K562 (cell line): Measurements from ENCODE around the gene OLFML2B. TPM values are rescaled to one million over a fixed set of nuclear protein-coding genes. Genes with fewer than 3 reads are reported as not detected.

Experiments
- ATAC-seq: fragments of 200-7000 bp; cut with Tn5 transposase; 3 replicates; pipeline ENCODE4 v1.9.1; 2020; ENCODE audit warnings: moderate library complexity
- BruUV-seq: library from RNA; stranded (reverse); fragments of 400-500 nt; replicated peaks from 2 replicates; lab custom pipeline; 2021; lab: Mats Ljungman, UMichigan
- CTCF ChIA-PET: fragments of 300-600 bp; formaldehyde crosslinking; extraction: SDS; loops from one replicate; lab custom pipeline; 2021; ENCODE audit warnings: low intra/inter-chr PET ratio; lab: Yijun Ruan, JAX
- POLR2A ChIA-PET: fragments of 300-600, 350-650 bp; sonication (Branson Sonifier 250); formaldehyde crosslinking; extraction: SDS; loops from one replicate; lab custom pipeline; 2021; ENCODE audit warnings: antibody characterized with exemption, inconsistent platforms; lab: Yijun Ruan, JAX
- DNase-seq, 4 experiments: peaks; one replicate each; pipeline versions ENCODE4 v3.0.0 to v3.0.0-alpha.2; 2011 to 2018; ENCODE audit warnings: low spot score in 3 of 4, mixed read lengths in 3 of 4; ENCODE audit errors: extremely low read depth in 1 of 4
- FAIRE-seq: peaks from 2 replicates; lab custom pipeline; 2011; peaks lifted over from hg19 to GRCh38; lab: Jason Lieb, UNC
- H2AFZ ChIP-seq: 2 replicates; pipeline ENCODE4 v1.6.0; 2011; ENCODE audit warnings: low read depth, low read length, control low read depth, inconsistent platforms
- H3K27ac ChIP-seq: fragments of 200-600 bp; 3 replicates; pipeline ENCODE4 v1.8.0; 2011; ENCODE audit warnings: low read depth, mild to moderate bottlenecking, control low read depth, inconsistent platforms, low read length, moderate library complexity, mixed read lengths; ENCODE audit errors: extremely low read depth
- H3K27me3 ChIP-seq, 2 experiments: fragments of 300-600 bp in 1 of 2; 2 replicates in 1 of 2; 3 replicates in 1 of 2; pipeline versions ENCODE4 v1.6.0 to v1.8.0; 2011; ENCODE audit warnings: inconsistent platforms in 2 of 2, low read length in 2 of 2, mild to moderate bottlenecking in 1 of 2, mixed read lengths in 1 of 2, moderate library complexity in 1 of 2; ENCODE audit not compliant: control insufficient read depth in 2 of 2, insufficient read depth in 2 of 2
- H3K36me3 ChIP-seq: fragments of 300-600 bp; 3 replicates; pipeline ENCODE4 v1.8.0; 2011; ENCODE audit warnings: mild to moderate bottlenecking, low read length, inconsistent platforms; ENCODE audit not compliant: control insufficient read depth, insufficient read depth
- H3K4me1 ChIP-seq, 2 experiments: fragments of 200-600 bp in 1 of 2; replicated peaks in 1 of 2; 2 replicates in 1 of 2; 3 replicates in 1 of 2; pipeline versions ENCODE4 v1.5.1 to v1.8.0; 2011; ENCODE audit warnings: inconsistent platforms in 2 of 2, low read length in 2 of 2, mild to moderate bottlenecking in 1 of 2, mixed read lengths in 1 of 2, moderate library complexity in 1 of 2; ENCODE audit not compliant: control insufficient read depth in 2 of 2, insufficient read depth in 2 of 2
- H3K4me2 ChIP-seq: 2 replicates; pipeline ENCODE4 v1.6.1; 2011; ENCODE audit warnings: low read length, control low read depth, inconsistent platforms, mixed read lengths; ENCODE audit not compliant: insufficient read depth
- H3K4me3 ChIP-seq: fragments of 200-600 bp; sonication (generic), shearing (Covaris generic); 2 replicates; pipeline ENCODE4 v1.5.1; 2016; ENCODE audit warnings: control low read depth, inconsistent platforms
- H3K79me2 ChIP-seq: fragments of 200-600 bp; 3 replicates; pipeline ENCODE4 v1.8.0; 2011; ENCODE audit warnings: low read length, inconsistent platforms; ENCODE audit not compliant: control insufficient read depth, insufficient read depth
- H3K9ac ChIP-seq, 2 experiments: 2 replicates each; pipeline versions ENCODE4 v1.6.0 to v1.6.1; 2011; ENCODE audit warnings: low read depth in 2 of 2, low read length in 2 of 2, control low read depth in 1 of 2, inconsistent platforms in 1 of 2, mild to moderate bottlenecking in 1 of 2, mixed read lengths in 1 of 2; ENCODE audit not compliant: insufficient read depth in 1 of 2
- H3K9me1 ChIP-seq: one replicate; pipeline ENCODE4 v1.6.0; 2011; ENCODE audit warnings: inconsistent platforms, mild to moderate bottlenecking, low read length, moderate library complexity; ENCODE audit not compliant: control insufficient read depth, insufficient read depth
- H3K9me3 ChIP-seq: replicated peaks from 2 replicates; pipeline ENCODE4 v1.5.1; 2011; ENCODE audit warnings: low read depth, low read length, inconsistent platforms; ENCODE audit not compliant: control insufficient read depth, insufficient read depth
- H4K20me1 ChIP-seq: replicated peaks from 2 replicates; pipeline ENCODE4 v1.6.1; 2011; ENCODE audit warnings: low read length, inconsistent platforms, mixed read lengths; ENCODE audit not compliant: control insufficient read depth, insufficient read depth
- ADNP ChIP-seq: fragments of 200-800 bp; sonication (Bioruptor generic); IDR thresholded peaks from 2 replicates; pipeline ENCODE4 v1.6.1; 2016; ENCODE audit warnings: missing genetic modification characterization, missing compliant biosample characterization
- CBFA2T3 ChIP-seq: fragments of 450-650 bp; IDR thresholded peaks from 2 replicates; pipeline ENCODE4 v1.6.1; 2017
- CXXC5 ChIP-seq: fragments of 250-450 bp; sonication (Bioruptor Pico); IDR thresholded peaks from 2 replicates; pipeline ENCODE4 v1.8.0; 2022; ENCODE audit warnings: inconsistent platforms, mild to moderate bottlenecking, moderate library complexity
- ELK3 ChIP-seq: fragments of 450-650 bp; formaldehyde crosslinking; IDR thresholded peaks from 2 replicates; pipeline ENCODE4 v1.4.0; 2020; ENCODE audit warnings: mild to moderate bottlenecking
- FOXJ2 ChIP-seq: fragments of 200-800 bp; sonication (Bioruptor generic); IDR thresholded peaks from 2 replicates; pipeline ENCODE4 v1.6.1; 2016; ENCODE audit warnings: missing genetic modification characterization, missing compliant biosample characterization
- HDAC1 ChIP-seq, 2 experiments: fragments of 450-650 bp; IDR thresholded peaks; 2 replicates each; pipeline ENCODE4 v1.6.1; 2016 to 2017; ENCODE audit warnings: inconsistent platforms in 1 of 2, mild to moderate bottlenecking in 1 of 2, moderate library complexity in 1 of 2
- HSF4 ChIP-seq: fragments of 250-450 bp; sonication (Bioruptor Pico); IDR thresholded peaks from 2 replicates; pipeline ENCODE4 v2.1.2; 2022; ENCODE audit warnings: mild to moderate bottlenecking, moderate library complexity, borderline replicate concordance
- MECOM ChIP-seq: fragments of 250-450 bp; sonication (Bioruptor Pico); IDR thresholded peaks from 2 replicates; pipeline ENCODE4 v1.8.0; 2022; ENCODE audit warnings: inconsistent platforms
- SIN3B ChIP-seq: fragments of 450-650 bp; IDR thresholded peaks from 2 replicates; pipeline ENCODE4 v1.6.1; 2017; ENCODE audit warnings: low read depth, mild to moderate bottlenecking, moderate library complexity
- SOX6 ChIP-seq: fragments of 450-650 bp; IDR thresholded peaks from 2 replicates; pipeline ENCODE4 v1.6.1; 2014; ENCODE audit warnings: mild to moderate bottlenecking
- ZBTB12 ChIP-seq: fragments of 250-450 bp; sonication (Bioruptor Pico); IDR thresholded peaks from 2 replicates; pipeline ENCODE4 v1.4.0; 2020
- WGBS: fragments of 100-300 bp; shearing (Covaris generic); methylation state at CpG from one replicate; pipeline ENCODE4 v1.1.6; 2016; ENCODE audit warnings: low coverage, mixed read lengths; ENCODE audit not compliant: insufficient coverage; ENCODE audit errors: missing lambda C conversion rate; 5-methylcytosine and 5-hydroxymethylcytosine counted together
- in situ Hi-C: fragments of 300-500 bp; cut with MboI; formaldehyde crosslinking; loops from 4 replicates; pipeline ENCODE4 v1.15.0; 2018; ENCODE audit warnings: inconsistent platforms, mixed read lengths
- intact Hi-C: fragments of 100-400 bp; cut with micrococcal nuclease; formaldehyde crosslinking; loops from 2 replicates; pipeline ENCODE4 v1.14.2; 2022
- polyA plus RNA-seq, 8 experiments: library from polyadenylated mRNA; depleted of rRNA in 4 of 8; stranded (reverse) in 5 of 8; unstranded in 3 of 8; fragments of >200 nt; fragmentation: Nextera tagmentation in 2 of 8; fragmentation: Illumina TruSeq in 1 of 8; extraction: Ambion mirVana in 2 of 8; extraction: Trizol in 1 of 8; gene quantifications; 2 replicates each; pipeline versions ENCODE4 v1.2.1 to v1.2.3, GENCODE V29; 2011 to 2014; ENCODE audit warnings: inconsistent platforms in 1 of 8, missing spikeins in 1 of 8
- total RNA-seq, 7 experiments: library from RNA; depleted of rRNA in 6 of 7; stranded (reverse); fragments of >200 nt in 6 of 7; fragmentation: Illumina TruSeq in 2 of 7; extraction: Trizol in 2 of 7; gene quantifications; 2 replicates each; pipeline versions ENCODE4 v1.2.1 to v1.2.3, GENCODE V29; 2011 to 2021; ENCODE audit warnings: low replicate concordance in 1 of 7

The OLFML2B gene
- total and polyA plus RNA-seq, 9 of the 15 experiments (the other 6 are each of a cell fraction or from before 2014, with no cell fraction given) = not detected

GRCh38 chr1:161943737-161944136 lies 79.9 kb downstream of the OLFML2B start:
- intact Hi-C loops = no loop called here
- no peaks in the 10 kb centered on the region for H3K9me3 ChIP-seq
- peak; percentile 18; the same call in 1 of the 2 replicates for TF ChIP-seq CBFA2T3
- TF ChIP-seq ADNP (tag) = no peak
- DNase-seq (no peak), ATAC-seq (no peak), FAIRE-seq (no peak)
- peaks cover 0 to 41% of the 10 kb centered on the region in 2 experiments; a peak in 2 of 5 replicates for H3K4me1 ChIP-seq
- ChIA-PET CTCF (no interaction called here), POLR2A (interaction anchor here (1.3 to 1.7 kb wide), 2 partner anchors 9 kb away, joined by 5 to 7 read pairs; no protein-coding TSS in a partner anchor)
- no peaks in the 10 kb centered on the region for H3K79me2 ChIP-seq
- BruUV-seq = no TSS peak
- H3K4me3 ChIP-seq = no peak overlapping the region
- no peaks in the 10 kb centered on the region for H3K27me3 ChIP-seq
- no peak overlapping the region for H3K9ac ChIP-seq
- peak overlapping the region; percentile 4; the same call in 1 of the 2 replicates for H3K4me2 ChIP-seq
- in situ Hi-C loops = no loop called here
- 37% methylated on average over 1 of the region's 1 CpG for WGBS
- no peak overlapping the region for H3K27ac ChIP-seq
- no peaks in the 10 kb centered on the region for H4K20me1 ChIP-seq
- H3K36me3 ChIP-seq = peaks cover 12% of the 10 kb centered on the region; the same call in 2 of the 3 replicates
- no peaks in the 10 kb centered on the region for H3K9me1 ChIP-seq
- no peak overlapping the region for H2AFZ ChIP-seq

- ChIA-PET CTCF (no interaction called here), POLR2A (interaction anchor here (0.6 to 1.0 kb wide), 3 partner anchors 9 to 45 kb away, joined by 3 to 4 read pairs (median 3); no protein-coding TSS in a partner anchor)
- no peak overlapping the region for H3K9ac ChIP-seq
- H4K20me1 ChIP-seq = no peaks in the 10 kb centered on the region
- intact Hi-C loops (loop anchor here (1.0 kb wide), 1 partner anchor 11 kb away; no protein-coding TSS in a partner anchor), in situ Hi-C loops (no loop called here)
- TF ChIP-seq CXXC5 (peak; percentile 30; the same call in 1 of the 2 replicates), HSF4 (CRISPR knock-in tag) (no peak), ELK3 (CRISPR knock-in tag) (no peak), ZBTB12 (CRISPR knock-in tag) (no peak), MECOM (peak; percentile 73; the same call in 1 of the 2 replicates), FOXJ2 (peak; percentile 70; the same call in 1 of the 2 replicates), SOX6 (peak; percentile 76), SIN3B (no peak), HDAC1 (IDR thresholded peaks at IDR 0.05) (0 out of 4 replicates have a peak, but pooled peaks of 1 of the 2 experiments have one; percentile 26)
- ATAC-seq (no peak), FAIRE-seq (no peak), DNase-seq (no peak)
- H3K9me3 ChIP-seq = no peaks in the 10 kb centered on the region
- no peaks in the 10 kb centered on the region for H3K27me3 ChIP-seq
- peaks cover 13% of the 10 kb centered on the region; the same call in 2 of the 3 replicates for H3K36me3 ChIP-seq
- no peak overlapping the region for H2AFZ ChIP-seq
- 33% methylated on average over 6 of the region's 8 CpGs for WGBS
- no peak overlapping the region; the same call in 1 of the 2 replicates for H3K4me2 ChIP-seq
- no peak overlapping the region for H3K4me3 ChIP-seq
- no peak overlapping the region for H3K27ac ChIP-seq
- H3K9me1 ChIP-seq = no peaks in the 10 kb centered on the region
- peaks cover 0 to 41% of the 10 kb centered on the region in 2 experiments; a peak in 2 of 5 replicates for H3K4me1 ChIP-seq
- no peaks in the 10 kb centered on the region for H3K79me2 ChIP-seq
- BruUV-seq = no TSS peak
Observed at GRCh38 chr1:161941726-161942436, 81.8 kb downstream of the OLFML2B start.
